Neuronal stem cell (in vitro differentiated cells): ENCODE results near the gene KMT2A.

ENCODE experiments used
- DNase-seq: peaks from one replicate; pipeline ENCODE4 v3.0.0-alpha.2; 2013; ENCODE audit warnings: low spot score
- H2AFZ ChIP-seq: one replicate; pipeline ENCODE4 v1.6.1; 2013; ENCODE audit warnings: mild to moderate bottlenecking, low read length, inconsistent platforms
- H2AK5ac ChIP-seq: 2 replicates; pipeline ENCODE4 v1.6.1; 2013; ENCODE audit warnings: low read depth, mild to moderate bottlenecking, inconsistent platforms, low read length, moderate library complexity, mixed read lengths
- H2BK120ac ChIP-seq: 2 replicates; pipeline ENCODE4 v1.6.1; 2013; ENCODE audit warnings: low read depth, mild to moderate bottlenecking, inconsistent platforms, low read length, moderate library complexity, mixed read lengths
- H2BK12ac ChIP-seq: one replicate; pipeline ENCODE4 v1.6.1; 2013; ENCODE audit warnings: low read length, inconsistent platforms
- H2BK15ac ChIP-seq: 2 replicates; pipeline ENCODE4 v1.6.1; 2013; ENCODE audit warnings: mild to moderate bottlenecking, low read length, inconsistent platforms, mixed read lengths
- H2BK5ac ChIP-seq: one replicate; pipeline ENCODE4 v1.6.1; 2013; ENCODE audit warnings: inconsistent platforms, mild to moderate bottlenecking, low read length, moderate library complexity
- H3K14ac ChIP-seq: one replicate; pipeline ENCODE4 v1.6.1; 2013; ENCODE audit warnings: low read length, inconsistent platforms
- H3K18ac ChIP-seq: 2 replicates; pipeline ENCODE4 v1.6.1; 2013; ENCODE audit warnings: low read length, inconsistent platforms
- H3K23ac ChIP-seq: 2 replicates; pipeline ENCODE4 v1.6.1; 2013; ENCODE audit warnings: low read depth, mild to moderate bottlenecking, mixed read lengths, low read length, inconsistent platforms; ENCODE audit not compliant: poor library complexity
- H3K27ac ChIP-seq: replicated peaks from 3 replicates; pipeline ENCODE4 v1.5.1; 2013; ENCODE audit warnings: low read length, inconsistent platforms
- H3K27me3 ChIP-seq, 3 experiments: 2 replicates each; pipeline ENCODE4 v1.6.1; 2013; ENCODE audit warnings: low read length in 3 of 3, mild to moderate bottlenecking in 2 of 3, inconsistent platforms in 1 of 3, low read depth in 1 of 3, mixed read lengths in 1 of 3, moderate library complexity in 1 of 3; ENCODE audit not compliant: control insufficient read depth in 3 of 3, insufficient read depth in 3 of 3
- H3K36me3 ChIP-seq, 2 donors: replicated peaks in 1 of 2; 2 replicates each; pipeline ENCODE4 v1.6.1; 2013; ENCODE audit warnings: low read length in 2 of 2; ENCODE audit not compliant: control insufficient read depth in 2 of 2, insufficient read depth in 2 of 2
- H3K4ac ChIP-seq: 2 replicates; pipeline ENCODE4 v1.6.1; 2013; ENCODE audit warnings: inconsistent platforms, mild to moderate bottlenecking, low read length, moderate library complexity
- H3K4me1 ChIP-seq, 2 donors: 1 replicate in 1 of 2; 2 replicates in 1 of 2; pipeline ENCODE4 v1.6.1; 2013; ENCODE audit warnings: low read length in 2 of 2, low read depth in 1 of 2; ENCODE audit not compliant: control insufficient read depth in 2 of 2, insufficient read depth in 1 of 2
- H3K4me2 ChIP-seq: one replicate; pipeline ENCODE4 v1.6.1; 2013; ENCODE audit warnings: mild to moderate bottlenecking, low read length, inconsistent platforms; ENCODE audit not compliant: insufficient read depth, poor library complexity, severe bottlenecking
- H3K4me3 ChIP-seq, 2 donors: 2 replicates each; pipeline ENCODE4 v1.5.1; 2013; ENCODE audit warnings: low read length in 2 of 2, mild to moderate bottlenecking in 2 of 2, inconsistent platforms in 1 of 2, moderate library complexity in 1 of 2
- H3K79me1 ChIP-seq: one replicate; pipeline ENCODE4 v1.6.1; 2013; ENCODE audit warnings: low read depth, mild to moderate bottlenecking, inconsistent platforms, low read length, moderate library complexity
- H3K9ac ChIP-seq: one replicate; pipeline ENCODE4 v1.6.1; 2013; ENCODE audit warnings: mild to moderate bottlenecking, low read depth, low read length, inconsistent platforms; ENCODE audit not compliant: poor library complexity
- H3K9me3 ChIP-seq, 2 donors: replicated peaks in 1 of 2; 2 replicates each; pipeline versions ENCODE3 to v1.6.1; 2013; ENCODE audit warnings: low read length in 2 of 2, mild to moderate bottlenecking in 2 of 2, inconsistent platforms in 1 of 2, low read depth in 1 of 2, mixed read lengths in 1 of 2, moderate library complexity in 1 of 2; ENCODE audit not compliant: control insufficient read depth in 2 of 2, insufficient read depth in 1 of 2
- H4K8ac ChIP-seq: one replicate; pipeline ENCODE4 v1.6.1; 2013; ENCODE audit warnings: low read depth, mild to moderate bottlenecking, inconsistent platforms, low read length, moderate library complexity
- H4K91ac ChIP-seq: one replicate; pipeline ENCODE4 v1.6.1; 2013; ENCODE audit warnings: low read length, low read depth, mild to moderate bottlenecking, inconsistent platforms; ENCODE audit not compliant: poor library complexity
- WGBS, 2 donors: extraction: QIAGEN DNeasy Blood & Tissue Kit; methylation state at CpG; one replicate each; pipeline ENCODE4 v1.1.7; 2013; ENCODE audit warnings: missing lambda C conversion rate in 2 of 2, mixed read lengths in 1 of 2; ENCODE audit not compliant: insufficient read length in 2 of 2, insufficient replicate concordance in 1 of 2; ENCODE audit errors: extremely low coverage in 2 of 2; 5-methylcytosine and 5-hydroxymethylcytosine counted together

Gene KMT2A

DNA sequence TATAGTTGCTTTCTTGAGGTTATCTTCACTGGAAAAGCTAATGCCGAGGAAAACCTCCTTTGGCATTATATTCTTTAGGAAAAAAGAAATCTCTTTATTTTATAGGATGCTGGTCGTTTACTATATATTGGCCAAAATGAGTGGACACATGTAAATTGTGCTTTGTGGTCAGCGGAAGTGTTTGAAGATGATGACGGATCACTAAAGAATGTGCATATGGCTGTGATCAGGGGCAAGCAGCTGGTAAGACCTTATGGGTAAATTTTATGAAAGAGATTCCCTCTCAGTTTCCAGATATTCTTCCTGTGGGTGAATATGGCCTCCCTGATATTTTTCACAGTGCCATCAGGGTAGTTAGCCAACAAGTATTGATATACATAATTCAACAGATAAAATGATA lies 61.5 kb downstream of the KMT2A start:
- Histone ChIP-seq H3K27ac (no peak overlapping the region), H3K14ac (no peak overlapping the region), H2AK5ac (no peak overlapping the region), H3K9ac (no peak overlapping the region), H3K4ac (no peak overlapping the region), H2BK120ac (no peak overlapping the region), H3K23ac (no peak overlapping the region), H3K4me2 (no peak overlapping the region), H4K8ac (no peak overlapping the region), H3K4me3 (no peak overlapping the region), H3K27me3 (no peaks in the 10 kb centered on the region), H2BK12ac (no peak overlapping the region), H3K36me3 (peaks cover 51 to 100% of the 10 kb centered on the region in 2 donors), H2BK15ac (no peak overlapping the region), H4K91ac (no peak overlapping the region), H2AFZ (no peak overlapping the region), H3K18ac (no peak overlapping the region), H2BK5ac (no peak overlapping the region), H3K4me1 (no peaks in the 10 kb centered on the region), H3K9me3 (no peaks in the 10 kb centered on the region), H3K79me1 (peaks cover 1% of the 10 kb centered on the region)
- DNase-seq: no peak
- WGBS, 2 donors: no CpG with 5 or more reads among the region's 4 CpGs

DNA sequence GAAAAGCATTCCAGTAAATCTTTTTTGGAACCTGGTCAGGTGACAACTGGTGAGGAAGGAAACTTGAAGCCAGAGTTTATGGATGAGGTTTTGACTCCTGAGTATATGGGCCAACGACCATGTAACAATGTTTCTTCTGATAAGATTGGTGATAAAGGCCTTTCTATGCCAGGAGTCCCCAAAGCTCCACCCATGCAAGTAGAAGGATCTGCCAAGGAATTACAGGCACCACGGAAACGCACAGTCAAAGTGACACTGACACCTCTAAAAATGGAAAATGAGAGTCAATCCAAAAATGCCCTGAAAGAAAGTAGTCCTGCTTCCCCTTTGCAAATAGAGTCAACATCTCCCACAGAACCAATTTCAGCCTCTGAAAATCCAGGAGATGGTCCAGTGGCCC lies 66.9 kb downstream of the KMT2A start:
- H3K4me1 ChIP-seq: no peaks in the 10 kb centered on the region
- no peak overlapping the region for H3K27ac ChIP-seq
- H3K4me3 ChIP-seq: no peak overlapping the region
- H2BK120ac ChIP-seq: no peak overlapping the region
- H2AK5ac ChIP-seq: no peak overlapping the region
- no CpG with 5 or more reads among the region's 3 CpGs for whole genome bisulfite sequencing, 2 donors
- H3K23ac ChIP-seq: no peak overlapping the region
- no peak overlapping the region for H2BK15ac ChIP-seq
- H2BK5ac ChIP-seq: no peak overlapping the region
- H4K8ac ChIP-seq: no peak overlapping the region
- no peak overlapping the region for H2AFZ ChIP-seq
- H3K14ac ChIP-seq: no peak overlapping the region
- peaks cover 70 to 100% of the 10 kb centered on the region in 2 donors for H3K36me3 ChIP-seq
- no peak overlapping the region for H3K9ac ChIP-seq
- no peak overlapping the region for H2BK12ac ChIP-seq
- no peak overlapping the region for H3K4ac ChIP-seq
- H3K27me3 ChIP-seq: no peaks in the 10 kb centered on the region
- H3K18ac ChIP-seq: no peak overlapping the region
- no peak overlapping the region for H4K91ac ChIP-seq
- H3K4me2 ChIP-seq: no peak overlapping the region
- H3K9me3 ChIP-seq: no peaks in the 10 kb centered on the region
- no peak for DNase-seq
- H3K79me1 ChIP-seq: peaks cover under 1% of the 10 kb centered on the region

- Histone ChIP-seq H3K14ac (no peak overlapping the region), H3K36me3 (peaks cover 48 to 96% of the 10 kb centered on the region in 2 donors), H3K4me2 (no peak overlapping the region), H2AK5ac (no peak overlapping the region), H3K9ac (no peak overlapping the region), H3K4ac (no peak overlapping the region), H2BK120ac (no peak overlapping the region), H3K23ac (no peak overlapping the region), H2BK12ac (no peak overlapping the region), H2AFZ (no peak overlapping the region), H4K91ac (no peak overlapping the region), H3K27me3 (no peaks in the 10 kb centered on the region), H3K27ac (no peak overlapping the region), H3K9me3 (no peaks in the 10 kb centered on the region), H3K79me1 (no peaks in the 10 kb centered on the region), H3K4me1 (no peaks in the 10 kb centered on the region), H2BK5ac (no peak overlapping the region), H4K8ac (no peak overlapping the region), H3K4me3 (no peak overlapping the region), H2BK15ac (no peak overlapping the region), H3K18ac (no peak overlapping the region)
- WGBS, 2 donors: no CpG with 5 or more reads among the region's 5 CpGs
- no peak for DNase-seq
These were observed 75.3 kb downstream of the KMT2A start for GRCh38 chr11:118511601-118512000.

DNA sequence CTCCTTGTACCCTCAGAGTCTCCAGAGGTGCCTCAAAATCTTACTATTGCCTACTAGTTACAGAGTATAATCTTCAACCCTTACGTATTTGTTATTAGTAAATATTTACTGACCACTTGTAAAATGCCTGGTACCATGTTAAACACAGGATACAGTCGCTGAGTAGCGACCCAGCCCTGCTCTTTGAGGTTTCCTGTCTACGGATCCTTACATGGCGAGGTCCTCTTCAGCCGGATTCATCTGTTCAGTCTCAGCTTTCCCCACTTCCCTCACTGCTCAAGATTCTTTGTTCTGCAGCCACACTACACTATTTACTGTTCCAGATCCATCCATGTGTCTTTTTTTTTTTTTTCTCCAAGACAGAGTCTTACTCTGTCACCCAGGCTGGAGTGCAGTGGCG lies 77.8 kb downstream of the KMT2A start:
- Histone ChIP-seq H3K4ac (no peak overlapping the region), H2BK120ac (no peak overlapping the region), H3K27me3 (no peaks in the 10 kb centered on the region), H2BK15ac (no peak overlapping the region), H3K14ac (no peak overlapping the region), H2AFZ (no peak overlapping the region), H4K8ac (no peak overlapping the region), H3K4me2 (no peak overlapping the region), H2BK12ac (no peak overlapping the region), H3K23ac (no peak overlapping the region), H2BK5ac (no peak overlapping the region), H3K9me3 (no peaks in the 10 kb centered on the region), H3K79me1 (no peaks in the 10 kb centered on the region), H3K9ac (no peak overlapping the region), H2AK5ac (no peak overlapping the region), H3K4me1 (no peaks in the 10 kb centered on the region), H3K4me3 (no peak overlapping the region), H3K27ac (no peak overlapping the region), H4K91ac (no peak overlapping the region), H3K36me3 (peaks cover 47 to 90% of the 10 kb centered on the region in 2 donors), H3K18ac (no peak overlapping the region)
- WGBS, 2 donors: no CpG with 5 or more reads among the region's 7 CpGs
- no peak for DNase-seq
